Panc1 (cell line): ENCODE measurements around the gene MRPS33. TPM values are rescaled to one million over a fixed set of nuclear protein-coding genes. Genes with fewer than 3 reads are reported as not detected.

ENCODE experiments used
- ATAC-seq: fragments of 200-7000 bp; cut with Tn5 transposase; 2 replicates; pipeline ENCODE4 v1.9.1; 2020; ENCODE audit warnings: mild to moderate bottlenecking, moderate library complexity
- BruUV-seq: library from RNA; stranded (reverse); fragments of 400-500 nt; replicated peaks from 2 replicates; lab custom pipeline; 2021; lab: Mats Ljungman, UMichigan
- CTCF ChIA-PET: fragments of 300-600 bp; sonication (Branson Sonifier 250); formaldehyde crosslinking; loops from one replicate; lab custom pipeline; 2022; ENCODE audit warnings: antibody characterized with exemption; lab: Charles Lee
- POLR2A ChIA-PET: fragments of 300-600 bp; sonication (Branson Sonifier 250); formaldehyde crosslinking; loops from one replicate; lab custom pipeline; 2022; ENCODE audit warnings: antibody characterized with exemption; lab: Charles Lee
- DNase-seq: peaks from one replicate; pipeline ENCODE4 v3.0.0-alpha.2; 2010; ENCODE audit warnings: low read depth, low spot score
- H3K27ac ChIP-seq: 2 replicates; pipeline ENCODE4 v1.5.1; 2011; ENCODE audit warnings: mild to moderate bottlenecking, low read length, inconsistent platforms
- H3K27me3 ChIP-seq: fragments of 200-500 bp; sonication (Bioruptor generic); 2 replicates; pipeline ENCODE4 v1.6.0; 2014; ENCODE audit warnings: low read length, inconsistent platforms; ENCODE audit not compliant: control insufficient read depth, insufficient read depth
- H3K36me3 ChIP-seq: fragments of 200-500 bp; sonication (Bioruptor generic); 2 replicates; pipeline ENCODE4 v1.5.1; 2014; ENCODE audit warnings: inconsistent platforms, mild to moderate bottlenecking, low read length, moderate library complexity; ENCODE audit not compliant: control insufficient read depth, insufficient read depth
- H3K4me1 ChIP-seq: 2 replicates; pipeline ENCODE4 v1.5.1; 2011; ENCODE audit warnings: inconsistent platforms, mild to moderate bottlenecking, low read length, moderate library complexity; ENCODE audit not compliant: control insufficient read depth, insufficient read depth
- H3K4me3 ChIP-seq, 2 experiments: 2 replicates each; pipeline ENCODE4 v1.5.1; 2011 to 2012; ENCODE audit warnings: low read depth in 2 of 2, low read length in 2 of 2, mild to moderate bottlenecking in 2 of 2, inconsistent platforms in 1 of 2, moderate library complexity in 1 of 2
- H3K9me3 ChIP-seq: fragments of 200-500 bp; sonication (Bioruptor generic); 2 replicates; pipeline ENCODE4 v1.5.1; 2014; ENCODE audit warnings: low read depth, mild to moderate bottlenecking, inconsistent platforms, low read length, moderate library complexity; ENCODE audit not compliant: control insufficient read depth, insufficient read depth
- POLR2AphosphoS5 ChIP-seq: IDR thresholded peaks from 2 replicates; pipeline ENCODE4 v1.6.1; 2012; ENCODE audit warnings: mild to moderate bottlenecking, low read depth, low read length, moderate library complexity
- SIN3A ChIP-seq: IDR thresholded peaks from 2 replicates; pipeline ENCODE4 v1.6.1; 2012; ENCODE audit warnings: low read depth, mild to moderate bottlenecking, low read length, moderate library complexity, borderline replicate concordance; ENCODE audit not compliant: insufficient read depth
- TCF7L2 ChIP-seq: IDR thresholded peaks from 2 replicates; pipeline ENCODE4 v1.6.1; 2011; ENCODE audit warnings: mild to moderate bottlenecking, low read depth, low read length, inconsistent platforms
- in situ Hi-C: cut with HindIII; loops from 2 replicates; pipeline ENCODE4 v1.10.0; 2016; ENCODE audit warnings: low sequenced_read_pairs, low pct_unique_long_range_greater_than_20kb
- intact Hi-C: fragments of 100-400 bp; cut with micrococcal nuclease; formaldehyde crosslinking; loops from one replicate; pipeline ENCODE4 v1.10.0; 2022; ENCODE audit not compliant: unreplicated experiment
- total RNA-seq: library from RNA; stranded (reverse); gene quantifications from one replicate; pipeline ENCODE4 v1.2.1, GENCODE V29; 2021; ENCODE audit not compliant: unreplicated experiment
- TF ChIP-seq, protein P1 (sequence below): fragments of 450-650 bp; IDR thresholded peaks from 2 replicates; pipeline ENCODE4 v1.5.1; 2017; ENCODE audit warnings: mild to moderate bottlenecking
- TF ChIP-seq, protein P2 (sequence below), 2 experiments: IDR thresholded peaks; 2 replicates each; pipeline ENCODE4 v1.6.1; 2011 to 2012; ENCODE audit warnings: low read depth in 2 of 2, control low read depth in 1 of 2, low read length in 1 of 2, mild to moderate bottlenecking in 1 of 2, moderate library complexity in 1 of 2; ENCODE audit not compliant: insufficient read depth in 1 of 2

The MRPS33 gene
- total RNA-seq, 1 experiment from 2014 or later: 68.8 TPM

DNA sequence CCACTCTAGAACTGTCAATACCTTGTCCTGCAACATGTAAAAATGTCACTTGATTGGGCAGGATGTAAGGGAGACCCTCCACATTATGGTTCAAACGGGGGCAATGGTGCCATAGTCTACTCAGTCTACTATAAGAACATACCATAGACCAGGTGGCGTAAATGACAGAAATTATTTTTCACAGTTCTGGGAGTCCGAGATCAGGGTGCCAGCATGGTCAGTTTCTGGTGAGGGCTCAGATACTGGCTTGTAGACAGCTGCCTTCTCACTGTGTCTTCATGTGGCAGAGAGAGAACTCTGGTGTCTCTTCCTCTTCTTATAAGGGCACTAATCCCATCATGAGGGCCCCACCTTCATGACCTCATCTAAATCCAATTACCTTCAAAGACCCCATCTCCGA, 40.4 kb upstream of the MRPS33 start:
- BruUV-seq: no TSS peak
- no peaks in the 10 kb centered on the region; the same call in 1 of the 2 replicates for H3K27me3 ChIP-seq
- CTCF ChIA-PET: no interaction called here

GRCh38 chr7:141053626-141054025, 38.9 kb upstream of the MRPS33 start:
- BruUV-seq: no TSS peak

More for the DNA sequence above, 40.4 kb upstream of the MRPS33 start:
- no peaks in the 10 kb centered on the region for H3K4me1 ChIP-seq
- POLR2A ChIA-PET: no interaction called here
- intact Hi-C loops (no loop called here), in situ Hi-C loops (no loop called here)
- ATAC-seq (no peak), DNase-seq (no peak)
- no peak overlapping the region for H3K4me3 ChIP-seq
- no peaks in the 10 kb centered on the region for H3K9me3 ChIP-seq
- no peak overlapping the region for H3K27ac ChIP-seq
- no peaks in the 10 kb centered on the region for H3K36me3 ChIP-seq
- TF ChIP-seq, protein P1, sequence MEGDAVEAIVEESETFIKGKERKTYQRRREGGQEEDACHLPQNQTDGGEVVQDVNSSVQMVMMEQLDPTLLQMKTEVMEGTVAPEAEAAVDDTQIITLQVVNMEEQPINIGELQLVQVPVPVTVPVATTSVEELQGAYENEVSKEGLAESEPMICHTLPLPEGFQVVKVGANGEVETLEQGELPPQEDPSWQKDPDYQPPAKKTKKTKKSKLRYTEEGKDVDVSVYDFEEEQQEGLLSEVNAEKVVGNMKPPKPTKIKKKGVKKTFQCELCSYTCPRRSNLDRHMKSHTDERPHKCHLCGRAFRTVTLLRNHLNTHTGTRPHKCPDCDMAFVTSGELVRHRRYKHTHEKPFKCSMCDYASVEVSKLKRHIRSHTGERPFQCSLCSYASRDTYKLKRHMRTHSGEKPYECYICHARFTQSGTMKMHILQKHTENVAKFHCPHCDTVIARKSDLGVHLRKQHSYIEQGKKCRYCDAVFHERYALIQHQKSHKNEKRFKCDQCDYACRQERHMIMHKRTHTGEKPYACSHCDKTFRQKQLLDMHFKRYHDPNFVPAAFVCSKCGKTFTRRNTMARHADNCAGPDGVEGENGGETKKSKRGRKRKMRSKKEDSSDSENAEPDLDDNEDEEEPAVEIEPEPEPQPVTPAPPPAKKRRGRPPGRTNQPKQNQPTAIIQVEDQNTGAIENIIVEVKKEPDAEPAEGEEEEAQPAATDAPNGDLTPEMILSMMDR: no peak
- TF ChIP-seq SIN3A: no peak
- TF ChIP-seq, protein P2, sequence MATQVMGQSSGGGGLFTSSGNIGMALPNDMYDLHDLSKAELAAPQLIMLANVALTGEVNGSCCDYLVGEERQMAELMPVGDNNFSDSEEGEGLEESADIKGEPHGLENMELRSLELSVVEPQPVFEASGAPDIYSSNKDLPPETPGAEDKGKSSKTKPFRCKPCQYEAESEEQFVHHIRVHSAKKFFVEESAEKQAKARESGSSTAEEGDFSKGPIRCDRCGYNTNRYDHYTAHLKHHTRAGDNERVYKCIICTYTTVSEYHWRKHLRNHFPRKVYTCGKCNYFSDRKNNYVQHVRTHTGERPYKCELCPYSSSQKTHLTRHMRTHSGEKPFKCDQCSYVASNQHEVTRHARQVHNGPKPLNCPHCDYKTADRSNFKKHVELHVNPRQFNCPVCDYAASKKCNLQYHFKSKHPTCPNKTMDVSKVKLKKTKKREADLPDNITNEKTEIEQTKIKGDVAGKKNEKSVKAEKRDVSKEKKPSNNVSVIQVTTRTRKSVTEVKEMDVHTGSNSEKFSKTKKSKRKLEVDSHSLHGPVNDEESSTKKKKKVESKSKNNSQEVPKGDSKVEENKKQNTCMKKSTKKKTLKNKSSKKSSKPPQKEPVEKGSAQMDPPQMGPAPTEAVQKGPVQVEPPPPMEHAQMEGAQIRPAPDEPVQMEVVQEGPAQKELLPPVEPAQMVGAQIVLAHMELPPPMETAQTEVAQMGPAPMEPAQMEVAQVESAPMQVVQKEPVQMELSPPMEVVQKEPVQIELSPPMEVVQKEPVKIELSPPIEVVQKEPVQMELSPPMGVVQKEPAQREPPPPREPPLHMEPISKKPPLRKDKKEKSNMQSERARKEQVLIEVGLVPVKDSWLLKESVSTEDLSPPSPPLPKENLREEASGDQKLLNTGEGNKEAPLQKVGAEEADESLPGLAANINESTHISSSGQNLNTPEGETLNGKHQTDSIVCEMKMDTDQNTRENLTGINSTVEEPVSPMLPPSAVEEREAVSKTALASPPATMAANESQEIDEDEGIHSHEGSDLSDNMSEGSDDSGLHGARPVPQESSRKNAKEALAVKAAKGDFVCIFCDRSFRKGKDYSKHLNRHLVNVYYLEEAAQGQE (IDR thresholded peaks at IDR 0.05; ENCODE audit: insufficient read depth in 1 of 2, low read depth in 2 of 2, low read length in 1 of 2): no peak
- TF ChIP-seq POLR2AphosphoS5: no peak
- no peak for TF ChIP-seq TCF7L2

More at GRCh38 chr7:141053626-141054025, 38.9 kb upstream of the MRPS33 start:
- Histone ChIP-seq H3K4me1 (no peaks in the 10 kb centered on the region), H3K9me3 (no peaks in the 10 kb centered on the region), H3K27ac (no peak overlapping the region), H3K36me3 (no peaks in the 10 kb centered on the region), H3K27me3 (no peaks in the 10 kb centered on the region; the same call in 1 of the 2 replicates), H3K4me3 (no peak overlapping the region)
- intact Hi-C loops (no loop called here), in situ Hi-C loops (no loop called here)
- ChIA-PET CTCF (no interaction called here), POLR2A (no interaction called here)
- no peak for DNase-seq
- TF ChIP-seq POLR2AphosphoS5: no peak
- TF ChIP-seq SIN3A: no peak
- TF ChIP-seq TCF7L2: no peak
- TF ChIP-seq, protein P1: no peak
- TF ChIP-seq, protein P2 (IDR thresholded peaks at IDR 0.05; ENCODE audit: insufficient read depth in 1 of 2, low read depth in 2 of 2, low read length in 1 of 2): no peak
- no peak for ATAC-seq
